IPS-11a (cell line): Measurements from ENCODE around the gene RAB40C.
"Not testable (repeated sequence)": the region's sequence is repeated elsewhere in the genome, so short reads cannot be mapped to it uniquely, and the experiment has no call there.

Experiments
- H3K4me3 ChIP-seq: one replicate; pipeline ENCODE4 v1.5.1; 2013; ENCODE audit warnings: low read depth, low read length, control low read depth

The RAB40C gene

DNA sequence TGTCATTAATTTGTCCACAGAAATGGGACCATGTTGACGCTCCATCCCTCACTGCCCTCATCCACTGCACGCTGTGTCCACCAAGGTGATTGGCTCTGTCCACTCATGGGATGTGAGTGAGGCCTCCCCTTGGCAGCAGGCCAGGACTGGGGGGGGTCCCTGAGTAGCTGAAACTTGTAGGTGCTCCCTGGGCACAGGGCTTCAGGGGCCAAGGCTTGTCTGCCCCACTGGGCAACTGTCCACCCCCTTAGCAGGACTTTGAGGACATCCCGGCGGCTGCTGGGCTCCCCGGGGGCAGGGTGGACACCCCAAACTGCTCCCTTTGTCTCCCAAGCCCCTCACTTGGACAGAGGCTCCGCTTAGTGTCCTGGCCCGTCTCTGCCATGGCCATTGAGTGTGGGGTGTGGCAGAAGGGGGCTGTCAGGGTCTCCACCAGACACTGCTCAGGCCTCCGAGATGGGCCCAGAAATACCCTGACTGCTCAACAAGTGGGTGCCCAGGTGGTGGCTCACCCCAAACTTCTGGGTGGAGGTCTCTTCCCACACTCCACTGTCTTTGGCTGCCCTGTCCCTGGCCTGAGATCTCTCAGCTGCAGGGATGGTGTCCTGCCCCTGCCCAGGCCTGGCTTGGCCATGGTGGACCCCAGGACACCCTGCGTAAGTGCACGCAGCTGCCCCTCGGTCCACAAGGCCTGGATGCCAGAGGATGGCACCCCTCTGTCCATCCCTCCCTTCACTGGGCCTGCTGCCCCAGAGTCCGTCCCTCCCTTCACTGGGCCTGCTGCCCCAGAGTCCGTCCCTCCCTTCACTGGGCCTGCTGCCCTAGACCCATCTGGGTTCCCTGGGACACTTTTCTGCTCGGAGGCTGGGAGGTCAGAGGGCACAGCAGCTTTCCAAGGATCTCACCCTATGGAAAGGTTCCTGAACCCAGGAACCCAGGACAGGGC lies 2.9 kb upstream of the RAB40C start:
- H3K4me3 ChIP-seq, result no peak overlapping the region

DNA sequence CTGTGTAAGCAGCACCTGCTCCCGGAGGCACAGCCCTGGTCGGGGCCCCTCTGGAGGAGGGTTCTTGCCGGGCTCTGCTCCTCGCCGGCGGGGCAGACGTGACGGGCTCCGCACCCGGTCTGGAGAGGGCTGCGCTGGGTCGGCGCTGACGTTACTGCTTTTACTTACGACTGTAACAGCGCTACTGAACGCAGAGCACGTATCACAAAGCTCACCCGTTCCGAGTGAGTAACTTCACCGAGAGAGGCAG lies 1.3 kb upstream of the RAB40C start:
- peak overlapping the region; percentile 98 for H3K4me3 ChIP-seq

GRCh38 chr16:588889-589657 lies 793 bp upstream of the RAB40C start:
- H3K4me3 ChIP-seq, result peak overlapping the region; percentile 98

DNA sequence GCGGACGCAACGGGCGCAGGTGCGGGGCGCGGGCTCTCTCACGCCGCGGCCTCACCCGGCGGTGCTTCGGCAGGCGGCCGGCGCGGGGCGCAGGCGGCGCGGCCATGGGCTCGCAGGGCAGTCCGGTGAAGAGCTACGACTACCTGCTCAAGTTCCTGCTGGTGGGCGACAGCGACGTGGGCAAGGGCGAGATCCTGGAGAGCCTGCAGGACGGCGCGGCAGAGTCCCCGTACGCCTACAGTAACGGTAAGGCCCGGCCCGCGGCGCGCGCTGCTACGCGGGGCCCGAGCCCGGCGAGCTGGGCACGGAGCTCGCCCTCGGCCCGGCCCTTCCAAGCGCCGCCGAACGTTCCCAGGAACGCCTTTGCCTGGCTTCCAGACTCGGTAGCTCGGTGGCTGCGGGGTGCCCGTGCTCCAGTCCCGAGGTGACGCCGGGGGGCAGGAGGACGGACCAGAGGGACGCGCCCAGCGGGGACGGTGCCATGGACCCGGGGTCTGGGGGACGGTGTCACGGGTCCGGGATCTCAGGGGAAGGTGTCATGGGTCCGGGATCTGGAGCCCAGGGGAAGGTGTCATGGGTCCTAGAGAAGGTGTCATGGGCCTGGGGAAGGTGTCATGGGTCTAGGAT lies 435 bp downstream of the RAB40C start:
- H3K4me3 ChIP-seq, result peak overlapping the region; percentile 83

GRCh38 chr16:590815-591200 lies 942 bp downstream of the RAB40C start:
- H3K4me3 ChIP-seq, result peak overlapping the region; percentile 83

GRCh38 chr16:591231-591630 lies 1.4 kb downstream of the RAB40C start:
- no peak overlapping the region for H3K4me3 ChIP-seq

DNA sequence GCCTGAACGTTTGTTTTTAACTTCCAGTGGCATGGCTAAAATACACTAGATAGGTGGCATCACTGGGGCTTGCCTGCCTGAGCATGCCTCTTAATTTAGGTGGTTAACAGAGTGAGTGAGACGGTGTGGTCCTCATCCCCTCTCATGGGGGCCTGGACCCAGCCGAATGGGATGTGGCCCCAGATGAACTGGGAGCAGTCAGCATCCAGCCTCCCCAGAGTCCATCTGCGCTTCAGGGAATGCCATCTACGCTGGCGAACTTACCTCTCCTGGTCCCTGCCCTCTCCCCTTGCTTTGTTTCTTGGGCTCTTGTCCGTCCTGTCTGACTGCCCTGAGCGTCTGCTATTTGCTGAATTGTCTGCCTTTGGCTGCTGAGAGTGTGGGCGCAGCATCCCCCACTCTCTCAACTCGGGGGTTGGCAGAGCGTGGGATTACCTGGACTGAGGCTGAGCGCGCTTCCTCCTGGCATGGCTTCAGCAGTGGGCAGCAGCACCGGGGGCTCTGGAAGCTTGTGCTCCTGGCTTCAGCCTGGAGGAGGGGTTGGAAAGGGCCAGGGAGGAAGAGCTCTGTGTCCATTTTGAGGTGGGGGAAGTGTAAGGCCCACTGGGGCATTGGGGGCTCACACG lies 2.1 kb downstream of the RAB40C start:
- H3K4me3 ChIP-seq, result no peak overlapping the region

DNA sequence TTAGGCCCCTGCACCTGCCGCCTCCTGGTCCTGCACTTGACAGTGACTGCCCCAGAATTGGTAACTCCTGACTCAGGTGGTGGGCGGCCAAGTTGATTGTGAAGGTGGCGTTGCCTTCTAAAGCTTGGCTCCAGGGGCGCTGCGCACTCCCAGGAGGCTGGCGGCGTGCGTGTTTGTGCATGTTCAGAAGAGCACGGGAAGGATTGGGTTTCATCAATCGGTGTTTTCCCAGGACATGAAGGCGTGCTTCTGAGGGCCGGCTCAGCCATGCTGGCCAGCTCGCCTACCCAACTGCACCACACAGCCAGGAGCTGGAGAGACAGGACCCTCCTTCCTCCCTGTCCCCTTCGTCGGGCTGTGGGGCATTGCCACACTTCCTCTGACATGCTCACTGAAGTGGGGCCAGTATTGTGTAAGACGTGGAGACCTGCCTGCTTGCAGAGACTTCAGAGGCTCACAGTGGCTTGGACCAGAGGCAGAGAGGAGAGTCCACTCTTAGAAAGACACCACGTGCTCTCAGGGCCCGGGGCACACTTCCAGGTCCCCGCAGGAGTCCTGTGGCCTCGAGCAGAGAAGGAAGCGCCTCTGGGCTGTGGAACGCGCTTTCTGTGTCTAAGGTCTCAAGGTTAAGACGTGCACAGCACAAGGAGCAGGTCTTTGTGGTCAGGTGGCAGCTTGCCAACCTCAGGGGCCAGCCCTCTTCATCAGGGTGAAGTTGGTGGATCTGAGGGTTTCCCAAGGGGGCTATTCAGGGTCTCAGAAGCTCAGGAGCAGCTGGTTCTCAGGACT lies 2.8 kb downstream of the RAB40C start:
- H3K4me3 ChIP-seq, result no peak overlapping the region

DNA sequence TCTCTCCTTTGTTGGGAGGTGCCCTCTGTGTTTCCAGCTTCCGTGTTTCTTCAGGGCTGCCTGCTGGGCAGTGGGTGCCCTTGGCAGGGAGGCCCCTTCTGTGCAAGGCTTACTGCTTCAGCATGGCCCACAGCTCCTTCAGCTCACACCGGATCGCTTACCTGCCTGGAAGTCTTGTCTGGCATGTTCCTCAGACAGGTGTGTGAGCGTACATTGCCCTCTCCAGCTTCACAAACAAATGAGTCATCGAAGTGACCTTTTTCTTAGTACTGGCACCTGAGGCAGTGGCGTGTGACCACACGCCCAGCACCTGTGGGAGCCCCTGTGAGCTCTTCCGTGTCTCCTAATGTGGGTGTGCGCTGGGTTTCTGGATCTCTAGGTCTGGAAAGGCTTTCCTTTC lies 3.5 kb downstream of the RAB40C start:
- H3K4me3 ChIP-seq, result no peak overlapping the region

- H3K4me3 ChIP-seq, result no peak overlapping the region
Measured at GRCh38 chr16:593807-594206, 3.9 kb downstream of the RAB40C start.

GRCh38 chr16:595094-595528 lies 5.2 kb downstream of the RAB40C start:
- H3K4me3 ChIP-seq, result no peak overlapping the region

DNA sequence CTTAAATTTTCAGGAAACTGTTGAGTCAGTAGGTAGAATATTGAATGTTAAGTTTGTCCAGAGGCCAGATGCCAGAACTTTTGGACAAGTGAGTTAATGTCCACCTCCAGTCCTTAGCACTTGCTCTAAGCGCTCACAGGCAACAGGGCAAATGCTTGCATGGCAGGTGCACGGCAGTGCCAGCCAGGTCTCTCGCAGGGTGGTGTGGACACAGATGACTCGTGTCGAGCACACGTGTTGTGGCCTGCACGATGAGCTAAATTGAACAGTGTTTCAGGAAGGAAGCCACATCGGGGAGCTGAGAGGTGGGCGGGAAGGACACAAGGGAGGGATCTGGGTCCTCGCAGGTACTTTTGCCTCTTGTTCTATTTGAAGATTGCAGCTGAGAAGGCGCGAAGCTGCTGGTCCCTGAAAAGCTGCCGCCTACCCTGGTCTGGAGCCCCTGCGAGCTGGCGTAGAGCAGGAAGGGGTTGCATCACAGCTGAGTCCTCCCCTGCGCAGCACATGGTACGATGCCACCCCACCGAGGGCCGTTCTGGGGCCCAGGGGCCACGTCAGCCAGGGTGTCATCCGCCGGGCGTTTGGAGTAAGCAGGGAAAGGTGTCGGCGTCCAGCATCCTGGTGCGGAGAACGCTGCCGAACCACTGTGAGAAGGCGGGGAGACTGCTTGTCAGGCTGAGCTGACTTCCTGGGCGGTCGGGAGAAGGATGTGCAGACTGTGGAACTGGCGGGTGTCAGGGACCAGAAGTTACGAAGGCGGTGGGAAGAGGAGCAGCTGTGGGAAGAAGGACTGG lies 6.3 kb downstream of the RAB40C start:
- H3K4me3 ChIP-seq, result no peak overlapping the region

- H3K4me3 ChIP-seq, result no peak overlapping the region
Measured at GRCh38 chr16:596736-597060, 6.8 kb downstream of the RAB40C start.

GRCh38 chr16:597655-598054 lies 7.8 kb downstream of the RAB40C start:
- not testable (repeated sequence) for H3K4me3 ChIP-seq

GRCh38 chr16:598823-599739 lies 9.2 kb downstream of the RAB40C start:
- H3K4me3 ChIP-seq, result no peak overlapping the region

- H3K4me3 ChIP-seq, result no peak overlapping the region
Measured at GRCh38 chr16:600781-601180, 10.9 kb downstream of the RAB40C start.

DNA sequence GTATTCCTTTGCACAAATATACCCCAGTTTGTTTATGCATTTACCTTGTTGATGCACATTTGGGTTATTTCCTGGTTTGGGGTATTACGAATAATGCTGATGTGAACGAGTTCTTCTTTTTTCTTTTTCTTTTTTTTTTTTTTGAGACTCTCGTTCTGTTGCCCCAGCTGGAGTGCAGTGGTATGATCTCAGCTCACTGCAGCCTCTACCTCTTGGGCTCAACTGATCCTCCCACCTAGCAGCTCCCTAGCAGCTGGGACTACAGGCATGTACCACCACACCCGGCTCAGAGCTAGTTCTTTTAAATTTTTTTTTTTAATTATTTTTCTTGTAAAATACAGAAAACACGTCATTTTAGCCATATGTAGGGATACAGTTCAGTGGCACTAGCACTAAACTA lies 14.1 kb downstream of the RAB40C start:
- H3K4me3 ChIP-seq, result no peak overlapping the region

DNA sequence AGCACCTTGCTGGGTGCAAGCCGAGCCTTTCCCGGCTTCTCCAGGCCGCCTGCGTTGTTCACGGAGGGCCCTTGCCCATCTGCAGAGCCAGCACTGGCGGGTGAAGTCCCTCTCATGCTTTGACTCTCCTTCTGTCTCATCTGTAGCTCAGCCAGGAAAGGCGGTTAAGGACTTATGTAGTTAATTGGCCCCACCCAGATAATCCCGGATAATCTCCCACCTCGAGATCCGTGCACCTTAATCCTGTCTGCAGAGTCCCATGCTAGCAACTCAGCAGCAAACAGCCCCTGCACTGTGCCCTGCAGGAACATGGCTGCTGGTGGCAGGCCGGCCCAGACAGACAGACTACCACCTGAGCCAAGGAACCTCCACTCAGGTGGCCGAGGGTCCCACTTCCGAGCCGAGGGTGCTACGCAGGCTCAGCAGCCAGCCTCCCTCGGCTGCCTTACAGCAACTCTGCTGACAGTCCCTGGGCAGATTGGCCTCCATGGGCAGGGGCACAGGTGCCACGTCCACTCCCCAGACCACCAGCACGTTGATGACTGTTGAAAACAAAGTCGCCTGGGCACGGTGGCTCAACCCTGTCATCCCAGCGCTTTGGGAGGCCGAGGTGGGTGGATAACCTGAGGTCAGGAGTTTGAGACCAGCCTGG lies 16.9 kb downstream of the RAB40C start:
- H3K4me3 ChIP-seq, result no peak overlapping the region
